HEK293 (cell line): Measurements from ENCODE around the gene BDNF.

Experiments used
- GFI1B ChIP-seq: fragments of 450-650 bp; formaldehyde crosslinking; IDR thresholded peaks from 2 replicates; pipeline ENCODE4 v1.5.1; 2016; ENCODE audit warnings: missing biosample characterization, missing genetic modification characterization
- HIC1 ChIP-seq: fragments of 450-650 bp; formaldehyde crosslinking; IDR thresholded peaks from 2 replicates; pipeline ENCODE4 v1.5.1; 2016; ENCODE audit warnings: missing biosample characterization, missing genetic modification characterization
- MEIS1 ChIP-seq: sonication (generic); formaldehyde crosslinking; IDR thresholded peaks from 2 replicates; pipeline ENCODE4 v1.8.1; 2022; ENCODE audit warnings: missing genetic modification reagents, mild to moderate bottlenecking, borderline replicate concordance
- OSR2 ChIP-seq: fragments of 450-650 bp; formaldehyde crosslinking; IDR thresholded peaks from 2 replicates; pipeline ENCODE4 v1.5.1; 2016; ENCODE audit warnings: missing biosample characterization, missing genetic modification characterization
- RBAK ChIP-seq: fragments of 450-650 bp; formaldehyde crosslinking; IDR thresholded peaks from 2 replicates; pipeline ENCODE4 v1.5.1; 2016; ENCODE audit warnings: missing biosample characterization, missing genetic modification characterization
- SP3 ChIP-seq: fragments of 450-650 bp; formaldehyde crosslinking; IDR thresholded peaks from 2 replicates; pipeline ENCODE4 v1.5.1; 2016; ENCODE audit warnings: missing biosample characterization, missing genetic modification characterization
- TCF7L2 ChIP-seq: IDR thresholded peaks from 2 replicates; pipeline ENCODE4 v1.6.1; 2011; ENCODE audit warnings: low read depth, mild to moderate bottlenecking, inconsistent platforms, low read length, moderate library complexity, borderline replicate concordance
- TSHZ1 ChIP-seq: fragments of 450-650 bp; formaldehyde crosslinking; IDR thresholded peaks from 2 replicates; pipeline ENCODE4 v1.5.1; 2016; ENCODE audit warnings: missing biosample characterization, missing genetic modification characterization, borderline replicate concordance
- ZBTB21 ChIP-seq: fragments of 450-650 bp; formaldehyde crosslinking; IDR thresholded peaks from 2 replicates; pipeline ENCODE4 v1.5.1; 2017; ENCODE audit warnings: missing biosample characterization, missing genetic modification characterization
- ZBTB48 ChIP-seq: fragments of 450-650 bp; formaldehyde crosslinking; IDR thresholded peaks from 2 replicates; pipeline ENCODE4 v1.5.1; 2016; ENCODE audit warnings: missing biosample characterization, missing genetic modification characterization
- ZNF121 ChIP-seq: fragments of 450-650 bp; formaldehyde crosslinking; IDR thresholded peaks from 2 replicates; pipeline ENCODE4 v1.5.1; 2016; ENCODE audit warnings: missing biosample characterization, missing genetic modification characterization
- ZNF140 ChIP-seq: fragments of 450-650 bp; formaldehyde crosslinking; IDR thresholded peaks from 2 replicates; pipeline ENCODE4 v1.5.1; 2016; ENCODE audit warnings: missing biosample characterization, missing genetic modification characterization
- ZNF202 ChIP-seq: fragments of 450-650 bp; formaldehyde crosslinking; IDR thresholded peaks from 2 replicates; pipeline ENCODE4 v1.5.1; 2016; ENCODE audit warnings: missing biosample characterization, missing genetic modification characterization, borderline replicate concordance
- ZNF354C ChIP-seq: fragments of 450-650 bp; formaldehyde crosslinking; IDR thresholded peaks from 2 replicates; pipeline ENCODE4 v1.5.1; 2016; ENCODE audit warnings: missing biosample characterization, missing genetic modification characterization, low read depth, borderline replicate concordance
- ZNF473 ChIP-seq: fragments of 450-650 bp; formaldehyde crosslinking; IDR thresholded peaks from 2 replicates; pipeline ENCODE4 v1.5.1; 2017; ENCODE audit warnings: missing biosample characterization, missing genetic modification characterization
- ZNF530 ChIP-seq: fragments of 450-650 bp; formaldehyde crosslinking; IDR thresholded peaks from 2 replicates; pipeline ENCODE4 v1.5.1; 2016; ENCODE audit warnings: low read depth, missing biosample characterization, missing genetic modification characterization
- ZNF548 ChIP-seq: fragments of 450-650 bp; formaldehyde crosslinking; IDR thresholded peaks from 2 replicates; pipeline ENCODE4 v1.5.1; 2016; ENCODE audit warnings: missing biosample characterization, missing genetic modification characterization
- ZNF549 ChIP-seq: fragments of 450-650 bp; IDR thresholded peaks from 2 replicates; pipeline ENCODE4 v1.5.1; 2018; ENCODE audit warnings: missing biosample characterization, missing genetic modification characterization, mild to moderate bottlenecking, inconsistent platforms, moderate library complexity
- ZNF707 ChIP-seq: fragments of 450-650 bp; formaldehyde crosslinking; IDR thresholded peaks from 2 replicates; pipeline ENCODE4 v1.5.1; 2016; ENCODE audit warnings: missing biosample characterization, missing genetic modification characterization
- ZNF776 ChIP-seq: fragments of 450-650 bp; formaldehyde crosslinking; IDR thresholded peaks from 2 replicates; pipeline ENCODE4 v1.5.0; 2017; ENCODE audit warnings: missing biosample characterization, missing genetic modification characterization, borderline replicate concordance
- TF ChIP-seq, protein P1 (sequence below): fragments of 450-650 bp; formaldehyde crosslinking; IDR thresholded peaks from 2 replicates; pipeline ENCODE4 v1.5.1; 2016; ENCODE audit warnings: missing biosample characterization, missing genetic modification characterization
- TF ChIP-seq, protein P2 (sequence below): fragments of 450-650 bp; formaldehyde crosslinking; IDR thresholded peaks from 2 replicates; pipeline ENCODE4 v1.5.1; 2016; ENCODE audit warnings: missing biosample characterization, missing genetic modification characterization
- TF ChIP-seq, protein P3 (sequence below): fragments of 450-650 bp; formaldehyde crosslinking; IDR thresholded peaks from 2 replicates; pipeline ENCODE4 v1.5.1; 2016; ENCODE audit warnings: missing biosample characterization, missing genetic modification characterization
- TF ChIP-seq, protein P4 (sequence below): fragments of 450-650 bp; formaldehyde crosslinking; IDR thresholded peaks from 2 replicates; pipeline ENCODE4 v1.5.1; 2016; ENCODE audit warnings: missing biosample characterization, missing genetic modification characterization
- TF ChIP-seq, protein P5 (sequence below): fragments of 450-650 bp; formaldehyde crosslinking; IDR thresholded peaks from 2 replicates; pipeline ENCODE4 v1.5.1; 2016; ENCODE audit warnings: missing biosample characterization, missing genetic modification characterization

The BDNF gene

GRCh38 chr11:27718863-27719545 lies 18.7 kb upstream of the BDNF start (continued):
- TF ChIP-seq ZNF121 (tag by site-specific recombination) (no peak), OSR2 (no peak), SP3 (tag by site-specific recombination) (0 out of 2 replicates have a peak, but pooled peaks have one; percentile 5), HIC1 (peak; percentile 35; the same call in 1 of the 2 replicates), RBAK (tag by site-specific recombination) (no peak), ZNF707 (tag by site-specific recombination) (no peak), ZNF202 (tag by site-specific recombination) (no peak), TSHZ1 (tag by site-specific recombination) (no peak), TCF7L2 (no peak), ZNF776 (tag by site-specific recombination) (no peak), ZNF354C (tag by site-specific recombination) (no peak), ZNF549 (tag by site-specific recombination) (no peak), GFI1B (tag by site-specific recombination) (no peak), ZNF548 (no peak), ZNF530 (tag by site-specific recombination) (no peak), ZBTB21 (tag by site-specific recombination) (no peak; the same call in 1 of the 2 replicates), MEIS1 (CRISPR knock-in tag) (no peak), ZNF140 (no peak), ZNF473 (tag by site-specific recombination) (no peak), ZBTB48 (tag by site-specific recombination) (peak; percentile 42; the same call in 1 of the 2 replicates)
- TF ChIP-seq, protein P1, sequence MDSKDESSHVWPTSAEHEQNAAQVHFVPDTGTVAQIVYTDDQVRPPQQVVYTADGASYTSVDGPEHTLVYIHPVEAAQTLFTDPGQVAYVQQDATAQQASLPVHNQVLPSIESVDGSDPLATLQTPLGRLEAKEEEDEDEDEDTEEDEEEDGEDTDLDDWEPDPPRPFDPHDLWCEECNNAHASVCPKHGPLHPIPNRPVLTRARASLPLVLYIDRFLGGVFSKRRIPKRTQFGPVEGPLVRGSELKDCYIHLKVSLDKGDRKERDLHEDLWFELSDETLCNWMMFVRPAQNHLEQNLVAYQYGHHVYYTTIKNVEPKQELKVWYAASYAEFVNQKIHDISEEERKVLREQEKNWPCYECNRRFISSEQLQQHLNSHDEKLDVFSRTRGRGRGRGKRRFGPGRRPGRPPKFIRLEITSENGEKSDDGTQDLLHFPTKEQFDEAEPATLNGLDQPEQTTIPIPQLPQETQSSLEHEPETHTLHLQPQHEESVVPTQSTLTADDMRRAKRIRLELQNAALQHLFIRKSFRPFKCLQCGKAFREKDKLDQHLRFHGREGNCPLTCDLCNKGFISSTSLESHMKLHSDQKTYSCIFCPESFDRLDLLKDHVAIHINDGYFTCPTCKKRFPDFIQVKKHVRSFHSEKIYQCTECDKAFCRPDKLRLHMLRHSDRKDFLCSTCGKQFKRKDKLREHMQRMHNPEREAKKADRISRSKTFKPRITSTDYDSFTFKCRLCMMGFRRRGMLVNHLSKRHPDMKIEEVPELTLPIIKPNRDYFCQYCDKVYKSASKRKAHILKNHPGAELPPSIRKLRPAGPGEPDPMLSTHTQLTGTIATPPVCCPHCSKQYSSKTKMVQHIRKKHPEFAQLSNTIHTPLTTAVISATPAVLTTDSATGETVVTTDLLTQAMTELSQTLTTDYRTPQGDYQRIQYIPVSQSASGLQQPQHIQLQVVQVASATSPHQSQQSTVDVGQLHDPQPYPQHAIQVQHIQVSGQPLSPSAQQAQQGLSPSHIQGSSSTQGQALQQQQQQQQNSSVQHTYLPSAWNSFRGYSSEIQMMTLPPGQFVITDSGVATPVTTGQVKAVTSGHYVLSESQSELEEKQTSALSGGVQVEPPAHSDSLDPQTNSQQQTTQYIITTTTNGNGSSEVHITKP (tag by site-specific recombination) = peak; percentile 22
- TF ChIP-seq, protein P2, sequence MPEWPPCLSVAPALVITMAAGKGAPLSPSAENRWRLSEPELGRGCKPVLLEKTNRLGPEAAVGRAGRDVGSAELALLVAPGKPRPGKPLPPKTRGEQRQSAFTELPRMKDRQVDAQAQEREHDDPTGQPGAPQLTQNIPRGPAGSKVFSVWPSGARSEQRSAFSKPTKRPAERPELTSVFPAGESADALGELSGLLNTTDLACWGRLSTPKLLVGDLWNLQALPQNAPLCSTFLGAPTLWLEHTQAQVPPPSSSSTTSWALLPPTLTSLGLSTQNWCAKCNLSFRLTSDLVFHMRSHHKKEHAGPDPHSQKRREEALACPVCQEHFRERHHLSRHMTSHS (tag by site-specific recombination) = no peak
- TF ChIP-seq, protein P3, sequence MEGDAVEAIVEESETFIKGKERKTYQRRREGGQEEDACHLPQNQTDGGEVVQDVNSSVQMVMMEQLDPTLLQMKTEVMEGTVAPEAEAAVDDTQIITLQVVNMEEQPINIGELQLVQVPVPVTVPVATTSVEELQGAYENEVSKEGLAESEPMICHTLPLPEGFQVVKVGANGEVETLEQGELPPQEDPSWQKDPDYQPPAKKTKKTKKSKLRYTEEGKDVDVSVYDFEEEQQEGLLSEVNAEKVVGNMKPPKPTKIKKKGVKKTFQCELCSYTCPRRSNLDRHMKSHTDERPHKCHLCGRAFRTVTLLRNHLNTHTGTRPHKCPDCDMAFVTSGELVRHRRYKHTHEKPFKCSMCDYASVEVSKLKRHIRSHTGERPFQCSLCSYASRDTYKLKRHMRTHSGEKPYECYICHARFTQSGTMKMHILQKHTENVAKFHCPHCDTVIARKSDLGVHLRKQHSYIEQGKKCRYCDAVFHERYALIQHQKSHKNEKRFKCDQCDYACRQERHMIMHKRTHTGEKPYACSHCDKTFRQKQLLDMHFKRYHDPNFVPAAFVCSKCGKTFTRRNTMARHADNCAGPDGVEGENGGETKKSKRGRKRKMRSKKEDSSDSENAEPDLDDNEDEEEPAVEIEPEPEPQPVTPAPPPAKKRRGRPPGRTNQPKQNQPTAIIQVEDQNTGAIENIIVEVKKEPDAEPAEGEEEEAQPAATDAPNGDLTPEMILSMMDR (tag by site-specific recombination) = no peak
- TF ChIP-seq, protein P4, sequence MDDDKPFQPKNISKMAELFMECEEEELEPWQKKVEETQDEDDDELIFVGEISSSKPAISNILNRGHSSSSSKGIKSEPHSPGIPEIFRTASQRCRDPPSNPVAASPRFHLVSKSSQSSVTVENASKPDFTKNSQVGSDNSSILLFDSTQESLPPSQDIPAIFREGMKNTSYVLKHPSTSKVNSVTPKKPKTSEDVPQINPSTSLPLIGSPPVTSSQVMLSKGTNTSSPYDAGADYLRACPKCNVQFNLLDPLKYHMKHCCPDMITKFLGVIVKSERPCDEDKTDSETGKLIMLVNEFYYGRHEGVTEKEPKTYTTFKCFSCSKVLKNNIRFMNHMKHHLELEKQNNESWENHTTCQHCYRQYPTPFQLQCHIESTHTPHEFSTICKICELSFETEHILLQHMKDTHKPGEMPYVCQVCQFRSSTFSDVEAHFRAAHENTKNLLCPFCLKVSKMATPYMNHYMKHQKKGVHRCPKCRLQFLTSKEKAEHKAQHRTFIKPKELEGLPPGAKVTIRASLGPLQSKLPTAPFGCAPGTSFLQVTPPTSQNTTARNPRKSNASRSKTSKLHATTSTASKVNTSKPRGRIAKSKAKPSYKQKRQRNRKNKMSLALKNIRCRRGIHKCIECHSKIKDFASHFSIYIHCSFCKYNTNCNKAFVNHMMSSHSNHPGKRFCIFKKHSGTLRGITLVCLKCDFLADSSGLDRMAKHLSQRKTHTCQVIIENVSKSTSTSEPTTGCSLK (tag by site-specific recombination) = no peak
- TF ChIP-seq, protein P5, sequence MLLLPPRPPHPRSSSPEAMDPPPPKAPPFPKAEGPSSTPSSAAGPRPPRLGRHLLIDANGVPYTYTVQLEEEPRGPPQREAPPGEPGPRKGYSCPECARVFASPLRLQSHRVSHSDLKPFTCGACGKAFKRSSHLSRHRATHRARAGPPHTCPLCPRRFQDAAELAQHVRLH (tag by site-specific recombination) = no peak
